Mammary epithelial cell (primary cell): ENCODE results near the gene ILDR1.

ENCODE experiments used
- CTCF ChIP-seq, 2 donors: IDR thresholded peaks in 1 of 2; conservative IDR thresholded peaks in 1 of 2; 2 replicates each; pipeline ENCODE4 v1.5.1; 2011 to 2012; ENCODE audit warnings: inconsistent platforms in 2 of 2, low read length in 2 of 2, mild to moderate bottlenecking in 2 of 2, control low read depth in 1 of 2, low read depth in 1 of 2; ENCODE audit not compliant: insufficient read depth in 1 of 2; ENCODE audit errors: extremely low read depth in 1 of 2
- EZH2 ChIP-seq: IDR thresholded peaks from 2 replicates; pipeline ENCODE4 v1.6.1; 2012; ENCODE audit warnings: low read length, inconsistent platforms, borderline replicate concordance

- TF ChIP-seq CTCF (conservative IDR thresholded peaks at IDR 0.05 in 1 of 2, IDR thresholded peaks at IDR 0.05 in 1 of 2; ENCODE audit: extremely low read depth in 1 of 2, insufficient read depth in 1 of 2, low read depth in 1 of 2, low read length in 2 of 2), result no peak
- TF ChIP-seq EZH2, result no peak
These were observed 79.8 kb downstream of the ILDR1 start for GRCh38 chr3:121942116-121942786.
